ENCODE results near the gene MGAT1. TPM values are rescaled to one million over a fixed set of nuclear protein-coding genes. Genes with fewer than 3 reads are reported as not detected.

The MGAT1 gene
- polyA plus RNA-seq, 1 donor from 2014 or later: 31.8 TPM

DNA sequence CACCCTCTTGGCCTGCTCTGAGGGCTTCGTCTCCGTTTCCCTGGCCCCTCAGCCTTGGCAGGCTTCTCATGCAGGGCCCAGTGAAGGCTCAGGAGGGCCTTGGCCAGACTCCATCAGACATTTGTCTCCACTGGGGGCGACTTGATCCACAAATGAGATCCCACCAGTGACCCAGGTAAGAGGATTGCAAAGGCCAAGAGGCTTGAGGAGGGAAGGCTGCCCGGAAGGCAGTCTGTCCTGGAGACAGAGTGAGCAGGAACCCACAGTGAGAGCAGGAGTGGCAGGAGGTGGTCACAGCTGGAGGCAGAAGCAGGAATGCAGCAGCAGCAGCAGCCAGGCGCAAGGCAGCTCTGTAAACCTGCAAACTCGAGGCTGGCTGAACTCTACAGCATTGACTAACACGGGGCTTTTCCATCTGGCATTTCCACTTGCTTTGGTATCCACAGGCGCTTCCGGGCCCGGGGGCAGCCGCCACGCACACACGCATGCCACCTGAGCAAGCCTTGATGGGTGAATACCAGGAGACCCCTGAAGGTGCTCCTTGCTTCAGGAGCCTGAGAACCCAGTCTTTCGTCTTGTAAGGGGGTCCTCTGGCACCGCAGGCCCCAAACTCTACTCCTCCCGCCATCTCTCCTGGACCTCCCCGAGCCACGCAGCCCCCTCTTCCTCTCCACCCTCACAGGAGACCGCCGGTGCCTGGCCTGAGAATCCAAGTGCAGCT is 14.7 kb downstream of the MGAT1 start:
- no peaks in the 10 kb centered on the region for H3K27me3 ChIP-seq (ENCODE audit: insufficient read depth, low read depth, low read length)
- no peaks in the 10 kb centered on the region for H3K79me2 ChIP-seq (replicated peaks; ENCODE audit: insufficient read depth, low read length)
- no peak for TF ChIP-seq MXI1 (conservative IDR thresholded peaks at IDR 0.05; ENCODE audit: poor library complexity, severe bottlenecking)
- H3K36me3 ChIP-seq (ENCODE audit: insufficient read depth, low read length): no peaks in the 10 kb centered on the region
- H3K9ac ChIP-seq (ENCODE audit: low read length): no peak overlapping the region
- H3K4me2 ChIP-seq (ENCODE audit: low read length): no peak overlapping the region
- no peaks in the 10 kb centered on the region for H3F3A ChIP-seq (ENCODE audit: insufficient read depth, low read length, poor library complexity, severe bottlenecking)
- H2AFZ ChIP-seq (ENCODE audit: low read depth, low read length): no peak overlapping the region
- H3K4me3 ChIP-seq (ENCODE audit: low read length): no peak overlapping the region
- H3K9me3 ChIP-seq (ENCODE audit: low read length): no peaks in the 10 kb centered on the region
- H3K9me2 ChIP-seq (ENCODE audit: insufficient read depth, low read length): no peaks in the 10 kb centered on the region
- no peaks in the 10 kb centered on the region for H4K20me1 ChIP-seq (ENCODE audit: insufficient read depth)
- H3K27ac ChIP-seq (ENCODE audit: low read length): no peak overlapping the region

DNA sequence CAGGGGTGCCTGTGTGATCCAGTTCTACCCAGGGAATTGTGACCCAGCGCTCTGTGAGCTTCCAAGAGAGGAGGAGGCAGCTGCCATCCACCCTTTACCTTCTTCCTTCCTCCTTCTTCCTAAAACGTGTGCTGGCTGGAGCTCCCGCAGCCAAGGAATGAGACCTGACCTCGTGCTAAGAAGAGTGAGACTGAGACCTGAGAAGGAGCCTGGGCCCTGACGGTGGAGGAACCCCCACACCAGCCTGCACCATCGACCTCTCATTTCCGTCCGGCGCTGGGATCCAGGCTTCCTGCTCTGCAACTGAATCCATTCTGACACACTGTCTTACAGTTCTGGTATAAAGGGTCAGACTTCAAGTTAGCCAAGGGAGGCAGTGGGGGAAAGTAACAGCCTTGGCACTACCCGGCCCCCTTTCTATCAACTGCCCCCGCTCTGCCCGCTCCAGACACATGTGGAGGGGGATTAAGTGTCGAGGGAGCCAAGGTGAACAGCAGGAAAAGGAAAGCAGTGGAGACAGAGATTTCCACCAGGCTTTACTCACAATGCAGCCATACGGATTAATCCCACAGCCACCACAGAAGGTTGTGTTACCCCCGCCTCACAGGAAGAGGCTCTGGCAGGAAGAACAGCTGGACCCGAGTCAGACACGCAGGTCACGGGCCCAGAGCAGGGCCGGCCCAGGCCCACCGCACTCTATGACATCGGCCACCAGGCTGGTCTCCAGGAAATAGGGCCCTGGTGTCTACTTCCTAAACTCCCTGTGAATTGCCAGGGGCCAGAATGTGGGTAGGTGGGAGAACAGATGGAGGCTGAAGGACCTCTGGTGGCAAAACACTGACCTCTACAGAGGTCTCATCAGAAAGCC is 15.8 kb downstream of the MGAT1 start:
- no peak overlapping the region for H3K4me2 ChIP-seq (ENCODE audit: low read length)
- H3K4me3 ChIP-seq (ENCODE audit: low read length): no peak overlapping the region
- no peak overlapping the region for H3K9ac ChIP-seq (ENCODE audit: low read length)
- TF ChIP-seq EZH2 (IDR thresholded peaks at IDR 0.05; ENCODE audit: borderline replicate concordance, insufficient read depth, low read length, poor library complexity, severe bottlenecking): no peak
- TF ChIP-seq, protein P1, sequence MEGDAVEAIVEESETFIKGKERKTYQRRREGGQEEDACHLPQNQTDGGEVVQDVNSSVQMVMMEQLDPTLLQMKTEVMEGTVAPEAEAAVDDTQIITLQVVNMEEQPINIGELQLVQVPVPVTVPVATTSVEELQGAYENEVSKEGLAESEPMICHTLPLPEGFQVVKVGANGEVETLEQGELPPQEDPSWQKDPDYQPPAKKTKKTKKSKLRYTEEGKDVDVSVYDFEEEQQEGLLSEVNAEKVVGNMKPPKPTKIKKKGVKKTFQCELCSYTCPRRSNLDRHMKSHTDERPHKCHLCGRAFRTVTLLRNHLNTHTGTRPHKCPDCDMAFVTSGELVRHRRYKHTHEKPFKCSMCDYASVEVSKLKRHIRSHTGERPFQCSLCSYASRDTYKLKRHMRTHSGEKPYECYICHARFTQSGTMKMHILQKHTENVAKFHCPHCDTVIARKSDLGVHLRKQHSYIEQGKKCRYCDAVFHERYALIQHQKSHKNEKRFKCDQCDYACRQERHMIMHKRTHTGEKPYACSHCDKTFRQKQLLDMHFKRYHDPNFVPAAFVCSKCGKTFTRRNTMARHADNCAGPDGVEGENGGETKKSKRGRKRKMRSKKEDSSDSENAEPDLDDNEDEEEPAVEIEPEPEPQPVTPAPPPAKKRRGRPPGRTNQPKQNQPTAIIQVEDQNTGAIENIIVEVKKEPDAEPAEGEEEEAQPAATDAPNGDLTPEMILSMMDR (IDR thresholded peaks at IDR 0.05; ENCODE audit: poor library complexity, severe bottlenecking): no peak
- TF ChIP-seq, protein P2, sequence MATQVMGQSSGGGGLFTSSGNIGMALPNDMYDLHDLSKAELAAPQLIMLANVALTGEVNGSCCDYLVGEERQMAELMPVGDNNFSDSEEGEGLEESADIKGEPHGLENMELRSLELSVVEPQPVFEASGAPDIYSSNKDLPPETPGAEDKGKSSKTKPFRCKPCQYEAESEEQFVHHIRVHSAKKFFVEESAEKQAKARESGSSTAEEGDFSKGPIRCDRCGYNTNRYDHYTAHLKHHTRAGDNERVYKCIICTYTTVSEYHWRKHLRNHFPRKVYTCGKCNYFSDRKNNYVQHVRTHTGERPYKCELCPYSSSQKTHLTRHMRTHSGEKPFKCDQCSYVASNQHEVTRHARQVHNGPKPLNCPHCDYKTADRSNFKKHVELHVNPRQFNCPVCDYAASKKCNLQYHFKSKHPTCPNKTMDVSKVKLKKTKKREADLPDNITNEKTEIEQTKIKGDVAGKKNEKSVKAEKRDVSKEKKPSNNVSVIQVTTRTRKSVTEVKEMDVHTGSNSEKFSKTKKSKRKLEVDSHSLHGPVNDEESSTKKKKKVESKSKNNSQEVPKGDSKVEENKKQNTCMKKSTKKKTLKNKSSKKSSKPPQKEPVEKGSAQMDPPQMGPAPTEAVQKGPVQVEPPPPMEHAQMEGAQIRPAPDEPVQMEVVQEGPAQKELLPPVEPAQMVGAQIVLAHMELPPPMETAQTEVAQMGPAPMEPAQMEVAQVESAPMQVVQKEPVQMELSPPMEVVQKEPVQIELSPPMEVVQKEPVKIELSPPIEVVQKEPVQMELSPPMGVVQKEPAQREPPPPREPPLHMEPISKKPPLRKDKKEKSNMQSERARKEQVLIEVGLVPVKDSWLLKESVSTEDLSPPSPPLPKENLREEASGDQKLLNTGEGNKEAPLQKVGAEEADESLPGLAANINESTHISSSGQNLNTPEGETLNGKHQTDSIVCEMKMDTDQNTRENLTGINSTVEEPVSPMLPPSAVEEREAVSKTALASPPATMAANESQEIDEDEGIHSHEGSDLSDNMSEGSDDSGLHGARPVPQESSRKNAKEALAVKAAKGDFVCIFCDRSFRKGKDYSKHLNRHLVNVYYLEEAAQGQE (IDR thresholded peaks at IDR 0.05; ENCODE audit: borderline replicate concordance): no peak
- no peak for TF ChIP-seq TAF1 (IDR thresholded peaks at IDR 0.05; ENCODE audit: low read depth)
- no peak for TF ChIP-seq RAD21 (conservative IDR thresholded peaks at IDR 0.05)
- no peak for TF ChIP-seq SMC3 (conservative IDR thresholded peaks at IDR 0.05; ENCODE audit: poor library complexity)
- no peak for TF ChIP-seq POLR2AphosphoS5 (IDR thresholded peaks at IDR 0.05)
- TF ChIP-seq MXI1 (conservative IDR thresholded peaks at IDR 0.05; ENCODE audit: poor library complexity, severe bottlenecking): no peak
- TF ChIP-seq EP300 (conservative IDR thresholded peaks at IDR 0.05; ENCODE audit: poor library complexity, severe bottlenecking): no peak
- no peaks in the 10 kb centered on the region for H3K79me2 ChIP-seq (replicated peaks; ENCODE audit: insufficient read depth, low read length)
- no peak overlapping the region for H3K27ac ChIP-seq (ENCODE audit: low read length)
- no peaks in the 10 kb centered on the region for H3K9me2 ChIP-seq (ENCODE audit: insufficient read depth, low read length)
- no peaks in the 10 kb centered on the region for H4K20me1 ChIP-seq (ENCODE audit: insufficient read depth)
- H3K36me3 ChIP-seq (ENCODE audit: insufficient read depth, low read length): no peaks in the 10 kb centered on the region
- no peak overlapping the region for H2AFZ ChIP-seq (ENCODE audit: low read depth, low read length)
- H3K27me3 ChIP-seq (ENCODE audit: insufficient read depth, low read depth, low read length): no peaks in the 10 kb centered on the region
- no peaks in the 10 kb centered on the region for H3K9me3 ChIP-seq (ENCODE audit: low read length)
- no peaks in the 10 kb centered on the region for H3F3A ChIP-seq (ENCODE audit: insufficient read depth, low read length, poor library complexity, severe bottlenecking)
